ENCODE data around the gene PLCB1. TPM values are rescaled to one million over a fixed set of nuclear protein-coding genes. Genes with fewer than 3 reads are reported as not detected.

The PLCB1 gene
- polyA plus RNA-seq, 1 donor (not counting 4 experiments of a cell fraction or from before 2014, with no cell fraction given) = 0.37 TPM

- Histone ChIP-seq H3K27ac (ENCODE audit: control insufficient read depth, insufficient read depth, low read length) (no peak overlapping the region), H3K9me1 (ENCODE audit: control insufficient read depth, extremely low read depth, insufficient read depth, low read length) (no peaks in the 10 kb centered on the region), H3K9ac (ENCODE audit: control insufficient read depth, extremely low read depth, insufficient read depth, low read length) (no peak overlapping the region), H3K36me3 (ENCODE audit: control insufficient read depth in 2 of 2, extremely low read depth in 1 of 2, insufficient read depth in 2 of 2, low read length in 2 of 2) (no peaks in the 10 kb centered on the region), H2AFZ (ENCODE audit: control insufficient read depth, low read length) (no peak overlapping the region), H3K4me3 (ENCODE audit: control insufficient read depth in 2 of 3, extremely low read depth in 1 of 3, insufficient read depth in 2 of 3, low read depth in 1 of 3, low read length in 3 of 3) (no peak overlapping the region), H3K4me2 (ENCODE audit: control insufficient read depth, extremely low read depth, insufficient read depth, low read depth, low read length) (no peak overlapping the region), H3K9me3 (ENCODE audit: control insufficient read depth, low read depth, low read length) (no peaks in the 10 kb centered on the region), H3K79me2 (ENCODE audit: control insufficient read depth, insufficient read depth, low read length) (no peaks in the 10 kb centered on the region), H4K20me1 (ENCODE audit: control insufficient read depth, extremely low read depth, insufficient read depth, low read length) (no peaks in the 10 kb centered on the region), H3K27me3 (ENCODE audit: control insufficient read depth, extremely low read depth, insufficient read depth, low read length) (no peaks in the 10 kb centered on the region), H3K4me1 (ENCODE audit: control insufficient read depth, extremely low read depth, insufficient read depth, low read length) (no peaks in the 10 kb centered on the region)
- dilution Hi-C loops (cut with MboI; ENCODE audit: extremely low pct_ligation_motif_present, low sequenced_read_pairs) = no loop called here
- no peak for FAIRE-seq
- DNase-seq (ENCODE audit: low read depth, low spot score) = no peak
- no peak for TF ChIP-seq EZH2 (IDR thresholded peaks at IDR 0.05; ENCODE audit: low read length)
Measured at GRCh38 chr20:8361006-8361652, 229.1 kb downstream of the PLCB1 start.

DNA sequence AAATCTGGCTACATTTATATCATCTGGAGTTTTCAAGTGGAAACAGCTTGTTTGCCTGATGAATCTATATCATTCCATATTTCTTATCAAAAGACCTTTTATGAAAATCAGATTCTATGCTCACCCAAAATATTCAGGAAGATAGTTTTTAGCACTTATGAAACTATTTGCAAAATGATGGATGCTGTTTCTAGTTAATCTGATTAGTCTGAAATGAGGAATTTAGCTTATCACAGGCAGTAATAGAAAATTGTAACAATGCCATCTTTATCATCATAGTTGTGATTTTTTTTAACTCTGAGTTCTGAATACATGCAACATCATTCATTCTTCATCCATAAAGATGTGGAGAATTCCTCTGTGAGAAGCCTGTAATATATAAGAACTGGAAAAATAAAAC lies 229.7 kb downstream of the PLCB1 start:
- Histone ChIP-seq H3K36me3 (ENCODE audit: control insufficient read depth in 2 of 2, extremely low read depth in 1 of 2, insufficient read depth in 2 of 2, low read length in 2 of 2) (no peaks in the 10 kb centered on the region), H2AFZ (ENCODE audit: control insufficient read depth, low read length) (no peak overlapping the region), H3K4me3 (ENCODE audit: control insufficient read depth in 2 of 3, extremely low read depth in 1 of 3, insufficient read depth in 2 of 3, low read depth in 1 of 3, low read length in 3 of 3) (no peak overlapping the region), H3K27ac (ENCODE audit: control insufficient read depth, insufficient read depth, low read length) (no peak overlapping the region), H3K4me2 (ENCODE audit: control insufficient read depth, extremely low read depth, insufficient read depth, low read depth, low read length) (no peak overlapping the region), H3K9me1 (ENCODE audit: control insufficient read depth, extremely low read depth, insufficient read depth, low read length) (no peaks in the 10 kb centered on the region), H3K79me2 (ENCODE audit: control insufficient read depth, insufficient read depth, low read length) (no peaks in the 10 kb centered on the region), H4K20me1 (ENCODE audit: control insufficient read depth, extremely low read depth, insufficient read depth, low read length) (no peaks in the 10 kb centered on the region), H3K9ac (ENCODE audit: control insufficient read depth, extremely low read depth, insufficient read depth, low read length) (no peak overlapping the region), H3K9me3 (ENCODE audit: control insufficient read depth, low read depth, low read length) (no peaks in the 10 kb centered on the region), H3K27me3 (ENCODE audit: control insufficient read depth, extremely low read depth, insufficient read depth, low read length) (no peaks in the 10 kb centered on the region), H3K4me1 (ENCODE audit: control insufficient read depth, extremely low read depth, insufficient read depth, low read length) (no peaks in the 10 kb centered on the region)
- DNase-seq (ENCODE audit: low read depth, low spot score) = no peak
- no peak for TF ChIP-seq EZH2 (IDR thresholded peaks at IDR 0.05; ENCODE audit: low read length)
- TF ChIP-seq CTCF (optimal IDR thresholded peaks at IDR 0.05 in 1 of 3, IDR thresholded peaks at IDR 0.05 in 1 of 3, conservative IDR thresholded peaks at IDR 0.05 in 1 of 3; ENCODE audit: extremely low read depth in 1 of 3, insufficient read depth in 2 of 3, low read length in 3 of 3) = no peak
- FAIRE-seq = no peak
- dilution Hi-C loops (cut with MboI; ENCODE audit: extremely low pct_ligation_motif_present, low sequenced_read_pairs) = no loop called here

- FAIRE-seq = no peak
Measured at GRCh38 chr20:8362457-8362856, 230.4 kb downstream of the PLCB1 start.

More at GRCh38 chr20:8362457-8362856, 230.4 kb downstream of the PLCB1 start:
- Histone ChIP-seq H3K9me1 (ENCODE audit: control insufficient read depth, extremely low read depth, insufficient read depth, low read length) (no peaks in the 10 kb centered on the region), H3K4me1 (ENCODE audit: control insufficient read depth, extremely low read depth, insufficient read depth, low read length) (no peaks in the 10 kb centered on the region), H3K9me3 (ENCODE audit: control insufficient read depth, low read depth, low read length) (no peaks in the 10 kb centered on the region), H3K79me2 (ENCODE audit: control insufficient read depth, insufficient read depth, low read length) (no peaks in the 10 kb centered on the region), H3K27ac (ENCODE audit: control insufficient read depth, insufficient read depth, low read length) (no peak overlapping the region), H3K4me2 (ENCODE audit: control insufficient read depth, extremely low read depth, insufficient read depth, low read depth, low read length) (no peak overlapping the region), H2AFZ (ENCODE audit: control insufficient read depth, low read length) (no peak overlapping the region), H3K27me3 (ENCODE audit: control insufficient read depth, extremely low read depth, insufficient read depth, low read length) (no peaks in the 10 kb centered on the region), H3K36me3 (ENCODE audit: control insufficient read depth in 2 of 2, extremely low read depth in 1 of 2, insufficient read depth in 2 of 2, low read length in 2 of 2) (no peaks in the 10 kb centered on the region), H3K9ac (ENCODE audit: control insufficient read depth, extremely low read depth, insufficient read depth, low read length) (no peak overlapping the region), H3K4me3 (ENCODE audit: control insufficient read depth in 2 of 3, extremely low read depth in 1 of 3, insufficient read depth in 2 of 3, low read depth in 1 of 3, low read length in 3 of 3) (no peak overlapping the region), H4K20me1 (ENCODE audit: control insufficient read depth, extremely low read depth, insufficient read depth, low read length) (no peaks in the 10 kb centered on the region)
- dilution Hi-C loops (cut with MboI; ENCODE audit: extremely low pct_ligation_motif_present, low sequenced_read_pairs) = no loop called here
- TF ChIP-seq EZH2 (IDR thresholded peaks at IDR 0.05; ENCODE audit: low read length) (no peak), CTCF (optimal IDR thresholded peaks at IDR 0.05 in 1 of 3, IDR thresholded peaks at IDR 0.05 in 1 of 3, conservative IDR thresholded peaks at IDR 0.05 in 1 of 3; ENCODE audit: extremely low read depth in 1 of 3, insufficient read depth in 2 of 3, low read length in 3 of 3) (no peak)
- no peak for DNase-seq (ENCODE audit: low read depth, low spot score)

All from keratinocyte (primary cell).